Tibial artery (tissue), 4 donors: ENCODE data around the gene TAS2R41.

Experiments used
- DNase-seq, 2 donors: peaks; one replicate each; pipeline ENCODE4 v3.0.0-alpha.2; 2019
- H3K27ac ChIP-seq, 2 donors: fragments of 200-600 bp; sonication (generic) in 1 of 2; 1 replicate in 1 of 2; 2 replicates in 1 of 2; pipeline ENCODE4 v1.5.1; 2018 to 2019; ENCODE audit warnings: mild to moderate bottlenecking in 1 of 2
- H3K27me3 ChIP-seq, 2 donors: fragments of 200-600 bp; sonication (generic) in 1 of 2; one replicate each; pipeline versions ENCODE4 v1.5.1 to v1.6.0; 2016 to 2019
- H3K36me3 ChIP-seq, 3 donors: fragments of 200-600 bp; sonication (generic) in 2 of 3; one replicate each; pipeline ENCODE4 v1.5.1; 2016 to 2019; ENCODE audit warnings: mild to moderate bottlenecking in 2 of 3
- H3K4me1 ChIP-seq, 4 donors: fragments of 200-600 bp; sonication (generic) in 2 of 4; 1 replicate in 3 of 4; 2 replicates in 1 of 4; pipeline ENCODE4 v1.5.1; 2016 to 2019
- H3K4me3 ChIP-seq, 2 donors: fragments of 200-600 bp; sonication (generic) in 1 of 2; 1 replicate in 1 of 2; 2 replicates in 1 of 2; pipeline ENCODE4 v1.5.1; 2018 to 2019; ENCODE audit warnings: mild to moderate bottlenecking in 2 of 2
- H3K9me3 ChIP-seq, 3 donors: fragments of 200-600 bp; sonication (generic) in 1 of 3; one replicate each; pipeline ENCODE4 v1.5.1; 2016 to 2019
- CTCF ChIP-seq, 2 experiments: fragments of 200-600 bp in 1 of 2; fragments of 450-650 bp in 1 of 2; IDR thresholded peaks; one replicate each; pipeline ENCODE4 v1.5.1; 2017 to 2019; ENCODE audit warnings: antibody characterized with exemption in 2 of 2, mild to moderate bottlenecking in 1 of 2, moderate library complexity in 1 of 2
- intact Hi-C: fragments of 100-400 bp; cut with DNase I; formaldehyde crosslinking; loops from one replicate; pipeline ENCODE4 v1.15.0; 2023; ENCODE audit warnings: low total_unique reads

The TAS2R41 gene

DNA sequence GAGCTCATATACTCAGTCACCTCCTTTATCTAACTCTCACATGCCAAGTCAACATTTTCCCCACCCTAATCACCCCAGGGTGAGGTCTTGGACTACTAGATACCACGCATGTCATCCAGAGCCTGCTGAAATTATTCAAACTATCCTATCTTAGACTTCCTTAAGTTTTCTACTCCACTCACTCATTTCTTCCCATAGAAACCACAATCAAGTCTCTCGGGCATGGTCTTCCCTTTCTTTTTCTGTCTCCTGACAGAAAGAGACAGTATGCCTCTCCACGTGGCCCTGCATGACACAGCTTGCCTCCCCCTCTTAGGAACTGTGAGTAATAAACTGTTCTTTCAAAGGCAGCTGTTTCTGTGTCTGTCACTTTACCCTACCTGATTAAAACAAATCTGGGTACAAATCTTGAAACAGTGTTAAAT is 29.4 kb downstream of the TAS2R41 start:
- no peak for DNase-seq
- TF ChIP-seq CTCF (IDR thresholded peaks at IDR 0.05): no peak
- no peaks in the 10 kb centered on the region for H3K4me1 ChIP-seq
- no peak overlapping the region for H3K4me3 ChIP-seq
- no peaks in the 10 kb centered on the region for H3K9me3 ChIP-seq
- no peak overlapping the region for H3K27ac ChIP-seq
- H3K36me3 ChIP-seq: no peaks in the 10 kb centered on the region
- intact Hi-C loops: no loop called here
- no peaks in the 10 kb centered on the region for H3K27me3 ChIP-seq

DNA sequence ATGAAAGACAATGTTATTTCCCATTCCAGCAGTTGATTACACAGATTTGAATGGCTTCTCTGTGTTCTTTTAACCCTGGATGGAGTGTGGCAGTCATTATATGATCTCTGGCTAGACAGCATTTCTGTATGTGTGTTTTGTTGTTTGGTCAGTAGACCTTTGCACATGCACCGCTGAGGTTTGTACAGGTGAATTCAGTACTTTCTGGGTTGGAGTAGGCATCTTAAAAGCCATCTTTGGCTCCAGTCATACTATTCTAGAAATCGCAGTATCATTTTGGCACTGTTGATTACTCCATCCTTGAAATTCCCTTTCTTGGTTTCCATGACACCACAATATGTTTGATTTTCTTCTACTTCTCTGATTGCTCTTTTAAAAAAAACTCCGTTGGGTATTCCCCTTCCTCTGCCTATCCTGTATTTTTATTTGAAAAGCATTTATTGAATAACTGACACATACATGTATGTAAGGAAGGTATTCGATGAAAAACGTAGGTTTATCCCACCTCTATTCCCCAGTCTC is 29.9 kb downstream of the TAS2R41 start:
- intact Hi-C loops: no loop called here
- Histone ChIP-seq H3K27me3 (no peaks in the 10 kb centered on the region), H3K4me1 (no peaks in the 10 kb centered on the region), H3K27ac (no peak overlapping the region), H3K9me3 (no peaks in the 10 kb centered on the region), H3K4me3 (no peak overlapping the region), H3K36me3 (no peaks in the 10 kb centered on the region)
- DNase-seq: no peak
- TF ChIP-seq CTCF (IDR thresholded peaks at IDR 0.05): no peak

DNA sequence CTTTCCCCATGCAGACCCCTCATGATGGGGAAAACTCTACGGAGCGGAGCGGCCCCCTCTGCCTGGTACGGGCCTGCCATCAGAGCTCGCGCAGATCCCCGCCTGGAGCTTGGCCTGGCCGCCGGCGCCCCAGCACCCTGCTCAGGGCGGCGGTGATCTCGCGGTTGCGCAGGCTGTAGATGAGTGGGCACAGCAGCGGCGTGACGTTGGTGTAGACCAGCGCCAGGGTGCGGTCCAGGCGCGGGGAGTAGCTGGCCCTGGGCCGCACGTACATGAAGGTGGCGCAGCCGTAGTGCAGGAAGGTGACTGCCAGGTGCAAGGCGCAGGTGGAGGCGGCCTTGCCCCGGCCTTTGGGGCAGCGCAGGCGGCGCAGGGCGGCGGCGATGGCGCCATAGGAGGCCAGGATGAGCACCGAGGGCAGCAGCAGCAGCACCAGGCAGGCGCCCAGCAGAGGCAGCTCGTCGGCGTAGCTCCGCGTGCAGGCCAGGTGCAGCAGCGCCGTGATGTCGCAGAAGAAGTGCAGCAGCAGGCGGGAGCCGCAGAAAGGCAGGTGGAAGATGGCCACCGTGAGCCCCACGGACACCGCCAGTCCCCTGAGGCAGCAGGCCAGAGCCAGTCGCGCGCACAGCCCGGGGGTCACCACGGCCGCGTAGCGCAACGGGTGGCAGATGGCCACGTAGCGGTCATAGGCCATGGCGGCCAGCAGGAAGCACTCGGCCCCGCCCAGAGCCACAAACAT is 33.4 kb downstream of the TAS2R41 start:
- Histone ChIP-seq H3K9me3 (no peaks in the 10 kb centered on the region), H3K4me1 (no peaks in the 10 kb centered on the region), H3K36me3 (no peaks in the 10 kb centered on the region), H3K4me3 (no peak overlapping the region), H3K27ac (no peak overlapping the region), H3K27me3 (no peaks in the 10 kb centered on the region)
- DNase-seq: no peak
- intact Hi-C loops: no loop called here
- TF ChIP-seq CTCF (IDR thresholded peaks at IDR 0.05): no peak

DNA sequence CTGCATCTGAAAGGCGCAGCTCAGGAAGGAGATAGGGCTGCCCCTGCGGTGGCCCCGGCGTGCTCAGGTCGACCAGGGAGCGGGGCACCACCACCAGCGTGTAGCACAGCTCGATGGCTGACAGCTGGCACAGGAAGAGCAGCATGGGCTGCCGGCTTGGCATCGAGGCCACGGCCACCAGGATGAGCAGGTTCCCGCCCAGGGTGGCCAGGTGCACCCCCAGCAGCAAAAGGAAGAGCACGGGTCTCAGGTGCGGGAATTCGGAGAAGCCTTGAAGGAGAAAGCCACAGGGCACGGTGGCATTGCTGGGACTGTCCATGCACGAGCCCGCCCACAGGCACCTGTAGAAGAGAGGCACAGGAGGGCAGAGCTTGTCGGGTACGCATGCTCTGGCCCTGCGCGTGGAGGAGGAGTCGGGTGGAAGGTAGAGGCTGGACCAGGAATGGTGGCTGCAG is 33.9 kb downstream of the TAS2R41 start:
- Histone ChIP-seq H3K27me3 (no peaks in the 10 kb centered on the region), H3K4me1 (no peaks in the 10 kb centered on the region), H3K27ac (no peak overlapping the region), H3K4me3 (no peak overlapping the region), H3K9me3 (no peaks in the 10 kb centered on the region), H3K36me3 (no peaks in the 10 kb centered on the region)
- no peak for DNase-seq
- intact Hi-C loops: no loop called here
- no peak for TF ChIP-seq CTCF (IDR thresholded peaks at IDR 0.05)

DNA sequence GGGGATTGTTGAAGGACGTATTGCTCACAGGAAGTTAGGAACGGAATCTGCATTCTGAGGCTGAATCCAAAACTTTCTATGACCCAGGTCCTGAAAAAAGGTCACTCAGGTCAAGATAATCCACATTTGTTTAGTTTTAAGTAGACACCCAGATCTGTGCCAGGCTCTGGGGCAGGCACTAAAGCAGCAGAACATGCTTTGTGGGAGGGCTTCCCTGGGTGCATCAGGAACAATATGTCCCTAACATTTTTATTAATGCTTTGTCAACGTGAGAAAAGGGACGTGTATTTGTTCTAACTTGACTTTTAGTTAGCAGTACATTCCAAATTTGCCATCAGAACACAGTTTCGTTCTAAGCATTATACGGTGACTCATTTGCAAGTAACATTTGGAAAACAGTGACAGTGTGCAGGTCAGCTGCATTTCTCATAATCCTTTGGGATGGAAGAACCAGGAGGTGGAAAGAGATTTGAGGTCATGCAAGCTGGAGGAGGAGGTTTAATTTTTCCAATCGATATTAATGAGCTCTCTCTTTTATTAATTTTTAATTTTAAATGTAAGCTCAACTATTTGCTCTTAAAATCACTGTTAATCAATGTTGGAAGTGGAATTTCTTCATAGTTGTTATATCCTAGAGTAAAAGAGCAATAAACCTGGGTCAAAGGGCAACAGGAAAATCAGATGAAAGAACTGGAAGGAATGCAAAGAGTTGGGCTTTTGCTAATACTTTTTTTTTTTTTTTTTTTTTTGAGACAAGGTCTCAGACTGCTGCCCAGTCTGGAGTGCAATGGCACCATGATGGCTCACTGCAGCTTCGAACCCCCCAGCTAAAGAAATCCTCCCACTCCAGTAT is 35.0 kb downstream of the TAS2R41 start:
- DNase-seq: no peak
- H3K4me1 ChIP-seq: no peaks in the 10 kb centered on the region
- H3K4me3 ChIP-seq: no peak overlapping the region
- H3K9me3 ChIP-seq: no peaks in the 10 kb centered on the region
- intact Hi-C loops: no loop called here
- no peaks in the 10 kb centered on the region for H3K27me3 ChIP-seq
- H3K36me3 ChIP-seq: no peaks in the 10 kb centered on the region
- H3K27ac ChIP-seq: no peak overlapping the region
- no peak for TF ChIP-seq CTCF (IDR thresholded peaks at IDR 0.05)
